HG02798 (cell line): ENCODE data around the gene SLC9A4.

ENCODE experiments used
- ATAC-seq: cut with Tn5 transposase; IDR thresholded peaks from one replicate; pipeline ENCODE4 v1.9.1; 2021; ENCODE audit warnings: mild to moderate bottlenecking; ENCODE audit not compliant: unreplicated experiment, poor library complexity

Gene SLC9A4

GRCh38 chr2:102489646-102490045, 16.6 kb downstream of the SLC9A4 start:
- no peak for ATAC-seq

DNA sequence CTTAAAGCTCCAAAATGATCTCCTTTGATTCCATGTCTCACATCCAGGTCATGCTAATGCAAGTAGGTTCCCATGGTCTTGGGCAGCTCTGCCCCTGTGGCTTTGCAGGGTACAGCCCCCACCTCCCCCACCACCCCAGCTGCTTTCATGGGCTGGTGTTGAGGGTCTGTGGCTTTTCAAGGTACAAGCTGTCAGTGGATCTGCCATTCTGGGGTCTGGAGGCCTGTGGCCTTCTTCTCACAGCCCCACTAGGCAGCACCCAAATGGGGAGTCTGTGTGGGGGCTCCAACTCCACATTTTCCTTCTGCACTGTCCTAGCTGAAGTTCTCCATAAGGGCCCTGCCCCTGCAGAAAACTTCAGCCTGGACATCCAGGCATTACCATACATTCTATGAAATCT, 19.0 kb downstream of the SLC9A4 start:
- no peak for ATAC-seq

DNA sequence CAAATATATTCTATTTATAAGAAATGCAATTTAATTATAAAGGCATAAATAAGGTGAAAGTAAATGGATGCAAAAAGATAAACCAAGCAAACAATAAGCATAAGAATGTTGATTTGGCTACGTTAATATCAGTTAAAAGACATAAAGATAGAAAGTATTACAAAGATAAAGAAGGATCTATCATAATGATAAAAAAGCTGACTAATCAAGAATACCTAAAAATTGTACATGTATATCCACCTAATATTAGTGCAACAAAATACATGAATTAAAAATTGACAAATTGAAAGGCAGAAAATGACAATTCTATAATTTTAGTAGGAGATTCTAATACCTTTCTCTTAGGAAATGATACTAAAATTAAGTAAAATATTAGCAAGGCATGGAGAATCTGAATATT, 21.5 kb downstream of the SLC9A4 start:
- ATAC-seq = no peak

DNA sequence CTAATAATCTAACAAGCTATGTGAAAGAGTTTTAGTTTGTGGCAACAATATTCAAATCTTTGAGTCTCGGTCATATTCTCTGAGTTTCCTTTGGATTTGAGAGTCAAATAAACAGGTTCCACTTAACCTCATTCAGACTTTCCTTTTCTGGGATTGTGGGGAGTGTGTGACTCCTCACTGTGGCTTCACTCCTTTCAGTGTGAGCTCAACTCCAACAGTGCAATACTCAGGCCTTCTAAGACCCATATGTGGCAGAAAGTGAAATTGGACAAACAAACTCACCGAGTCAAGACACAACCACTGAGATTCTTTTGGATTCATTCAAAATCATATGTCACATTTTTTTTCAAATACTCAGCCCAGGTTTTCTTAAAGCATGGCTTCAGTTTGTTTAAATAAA, 25.4 kb downstream of the SLC9A4 start:
- no peak for ATAC-seq

GRCh38 chr2:102499558-102499957, 26.5 kb downstream of the SLC9A4 start:
- no peak for ATAC-seq

- no peak for ATAC-seq
Observed at GRCh38 chr2:102502576-102502975, 29.6 kb downstream of the SLC9A4 start.

DNA sequence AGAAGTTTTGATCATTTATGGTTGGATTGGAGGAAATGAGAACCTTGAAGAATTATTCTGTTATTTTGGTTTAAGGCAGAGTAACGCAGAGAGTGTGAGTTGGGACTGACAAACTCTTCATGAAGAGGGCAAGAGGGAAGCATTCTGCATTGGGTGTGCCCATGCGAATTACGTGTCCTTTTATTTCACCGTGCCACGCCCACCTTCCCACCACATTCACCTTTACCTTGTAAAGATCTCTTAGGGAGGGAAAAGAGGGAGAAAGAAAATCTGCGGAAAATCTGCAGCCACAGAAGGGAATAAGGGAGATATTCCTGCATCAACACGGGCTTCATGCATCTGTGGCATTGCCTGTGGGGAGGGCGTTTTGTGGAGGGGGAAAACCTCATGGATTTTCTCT, 31.8 kb downstream of the SLC9A4 start:
- ATAC-seq = no peak

GRCh38 chr2:102505290-102505689, 32.3 kb downstream of the SLC9A4 start:
- no peak for ATAC-seq

DNA sequence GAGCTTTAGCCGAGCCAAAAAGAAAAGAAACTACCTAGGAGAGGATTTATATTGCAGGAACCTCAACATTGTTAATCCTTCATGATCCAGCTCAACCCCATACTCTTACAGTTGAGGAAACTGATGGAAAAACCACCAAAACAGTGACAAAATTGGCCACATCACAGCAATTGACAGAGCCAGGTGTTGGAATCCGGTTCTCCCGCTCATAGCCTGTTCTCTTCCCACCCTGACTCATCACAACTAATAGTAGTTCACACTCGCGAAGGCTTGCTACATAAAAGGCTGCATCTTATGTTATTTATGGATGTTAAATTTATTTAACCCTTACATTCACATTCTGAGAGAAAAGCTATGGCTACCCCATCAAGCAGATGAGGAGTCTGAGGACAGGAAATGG, 33.7 kb downstream of the SLC9A4 start:
- no peak for ATAC-seq

GRCh38 chr2:102508863-102509262, 35.8 kb downstream of the SLC9A4 start:
- no peak for ATAC-seq

DNA sequence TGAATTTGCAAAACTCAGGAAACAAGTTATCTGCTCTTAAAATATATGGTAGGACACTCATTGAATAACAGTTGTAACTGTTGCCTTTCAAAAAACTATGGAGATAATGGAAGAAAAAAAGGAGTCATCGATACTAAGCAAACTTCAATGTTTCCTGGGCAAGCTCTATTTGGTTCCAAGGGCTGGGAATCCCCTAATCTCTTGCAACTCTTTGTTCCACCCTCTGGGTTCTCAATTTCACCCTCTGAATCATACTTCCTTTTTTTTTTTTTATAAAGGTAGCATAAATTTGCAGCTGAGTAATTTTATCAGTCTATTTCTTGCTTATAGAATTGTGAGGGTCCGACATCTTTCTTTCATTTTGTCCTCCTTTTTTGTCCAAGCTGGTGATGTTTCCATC, 36.7 kb downstream of the SLC9A4 start:
- no peak for ATAC-seq

GRCh38 chr2:102510791-102511575, 38.0 kb downstream of the SLC9A4 start:
- no peak for ATAC-seq

DNA sequence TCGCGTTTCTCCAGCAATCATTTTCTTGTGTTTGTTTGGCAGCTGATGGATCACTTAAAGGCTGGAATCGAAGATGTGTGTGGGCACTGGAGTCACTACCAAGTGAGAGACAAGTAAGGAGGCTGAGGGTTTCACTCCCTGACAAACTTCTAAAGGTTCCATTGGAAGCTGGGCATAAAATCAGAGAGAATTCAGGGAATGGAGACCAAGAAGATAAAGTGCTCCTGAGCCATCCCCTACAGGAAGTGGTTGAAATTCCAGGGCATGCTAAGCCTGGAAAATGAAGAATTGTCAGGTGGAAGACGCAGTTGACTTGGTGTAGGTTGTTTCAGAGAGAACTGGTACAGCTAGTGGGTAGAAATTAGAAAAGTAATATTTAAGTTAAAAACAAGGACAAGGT, 39.1 kb downstream of the SLC9A4 start:
- ATAC-seq = no peak

GRCh38 chr2:102513355-102513939, 40.4 kb downstream of the SLC9A4 start:
- no peak for ATAC-seq

DNA sequence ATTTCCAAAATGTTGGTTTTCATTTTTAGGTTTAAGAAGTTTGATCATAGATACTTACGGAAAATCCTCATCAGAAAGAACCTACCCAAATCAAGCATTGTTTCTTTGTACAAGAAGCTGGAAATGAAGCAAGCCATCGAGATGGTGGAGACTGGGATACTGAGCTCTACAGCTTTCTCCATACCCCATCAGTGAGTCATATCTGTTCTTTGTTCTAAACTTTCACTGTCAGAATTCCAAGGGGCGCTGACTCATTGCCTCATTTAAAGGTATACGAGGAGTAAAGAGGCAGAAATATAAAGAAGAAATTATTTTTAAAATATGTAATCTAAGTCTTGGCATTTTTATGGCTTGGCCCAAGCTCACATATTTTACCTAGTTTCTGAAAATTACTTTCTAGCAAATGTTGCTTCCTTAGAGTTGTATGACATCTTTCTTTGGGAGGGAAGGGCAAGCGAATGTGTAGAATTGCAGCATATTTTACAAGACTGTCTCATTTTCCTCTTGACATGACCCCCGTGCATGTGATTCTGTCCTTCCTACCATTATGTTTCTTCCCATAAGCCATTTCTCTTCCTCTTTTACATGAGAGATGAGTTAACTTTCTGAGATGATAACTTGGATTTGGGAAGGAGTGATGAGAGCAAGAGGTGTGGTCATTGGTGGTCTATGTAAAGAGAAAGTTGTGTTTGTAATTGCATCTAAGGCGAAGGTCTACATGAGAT, 41.2 kb downstream of the SLC9A4 start:
- ATAC-seq = no peak

- no peak for ATAC-seq
Observed at GRCh38 chr2:102515851-102516250, 42.8 kb downstream of the SLC9A4 start.

GRCh38 chr2:102518170-102518569, 45.1 kb downstream of the SLC9A4 start:
- ATAC-seq = no peak

DNA sequence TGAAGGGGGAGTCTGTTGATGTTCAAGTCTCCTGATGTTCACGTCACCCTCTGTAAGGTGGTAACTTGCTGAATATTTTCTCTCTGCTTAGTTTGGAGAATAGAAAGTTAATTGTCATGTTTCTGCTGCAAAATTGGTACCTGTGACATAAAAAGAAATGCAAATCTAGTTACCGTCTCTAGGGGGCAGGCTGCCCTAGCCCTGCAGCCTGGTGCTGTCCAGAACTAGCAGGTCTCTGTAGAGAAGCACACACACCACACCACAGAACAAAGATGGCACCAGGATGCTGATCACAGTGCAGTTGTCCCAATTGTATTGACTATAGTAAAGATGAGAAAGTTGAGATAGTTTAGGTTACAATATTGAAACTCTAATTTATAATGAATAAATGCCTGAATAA, 47.0 kb downstream of the SLC9A4 start:
- ATAC-seq = peak; percentile 72

DNA sequence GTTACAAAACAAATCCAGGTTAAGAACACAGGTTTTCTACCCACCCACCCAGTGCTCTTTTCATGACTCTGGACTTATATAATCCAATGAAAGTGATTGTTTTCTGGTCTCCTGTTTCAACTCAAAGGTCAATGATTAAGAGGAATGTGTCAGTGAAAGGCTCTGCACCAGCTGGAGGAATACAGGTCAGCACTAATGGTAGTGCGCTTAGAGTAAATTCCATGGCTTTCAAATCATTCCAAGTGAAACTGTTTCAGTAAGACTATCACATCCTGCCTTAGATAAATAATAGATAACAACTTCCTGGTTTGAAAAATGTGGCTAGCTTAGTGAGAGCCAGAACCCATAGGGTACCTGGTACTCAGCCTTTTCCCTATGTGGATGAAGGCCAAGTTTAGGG, 47.8 kb downstream of the SLC9A4 start:
- ATAC-seq = no peak

DNA sequence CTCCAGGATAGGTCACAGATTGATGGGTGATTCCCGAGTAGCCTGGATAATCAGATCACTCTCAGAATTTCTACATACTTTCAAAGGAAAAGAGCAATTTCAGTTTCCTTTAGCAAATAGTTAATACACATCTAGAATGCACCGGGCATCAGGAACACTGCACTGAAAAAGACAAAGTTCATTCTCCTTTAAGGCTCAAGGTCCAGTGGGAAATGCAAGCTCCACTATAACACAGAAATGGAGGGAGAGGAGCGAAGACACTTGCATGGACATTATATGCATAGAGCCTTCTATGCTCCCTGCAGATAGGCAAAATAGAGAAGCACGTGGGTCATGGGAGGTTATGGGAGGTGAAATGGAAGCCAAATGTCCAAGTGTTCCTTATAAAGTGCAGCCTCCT, 49.1 kb downstream of the SLC9A4 start:
- ATAC-seq = no peak

GRCh38 chr2:102522890-102523289, 49.9 kb downstream of the SLC9A4 start:
- ATAC-seq = no peak

DNA sequence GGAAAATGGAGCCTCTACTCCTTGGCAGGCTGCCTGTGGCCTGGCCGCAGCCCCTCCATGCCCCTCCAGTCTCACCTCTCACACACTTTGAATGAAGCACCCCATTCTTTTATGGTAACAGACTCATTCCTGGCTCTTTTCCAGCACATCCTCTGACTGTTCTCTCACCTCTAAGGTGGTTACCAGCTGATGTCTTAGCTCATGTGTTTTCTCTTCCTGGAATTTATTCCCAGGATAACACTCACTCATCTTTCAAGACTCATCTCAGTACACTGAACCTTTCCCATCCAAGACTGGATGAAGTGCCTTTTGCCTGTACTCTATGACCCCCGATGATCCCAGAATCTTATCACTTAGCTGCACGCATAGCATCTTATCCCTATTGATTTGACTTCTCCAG, 50.6 kb downstream of the SLC9A4 start:
- no peak for ATAC-seq
